ENCODE measurements around the gene RPLP2. TPM values are rescaled to one million over a fixed set of nuclear protein-coding genes. Genes with fewer than 3 reads are reported as not detected.

RPLP2 gene
- total and polyA plus RNA-seq, 7 experiments from 2014 or later: 2,266 to 5,944 (median 4,844) TPM

DNA sequence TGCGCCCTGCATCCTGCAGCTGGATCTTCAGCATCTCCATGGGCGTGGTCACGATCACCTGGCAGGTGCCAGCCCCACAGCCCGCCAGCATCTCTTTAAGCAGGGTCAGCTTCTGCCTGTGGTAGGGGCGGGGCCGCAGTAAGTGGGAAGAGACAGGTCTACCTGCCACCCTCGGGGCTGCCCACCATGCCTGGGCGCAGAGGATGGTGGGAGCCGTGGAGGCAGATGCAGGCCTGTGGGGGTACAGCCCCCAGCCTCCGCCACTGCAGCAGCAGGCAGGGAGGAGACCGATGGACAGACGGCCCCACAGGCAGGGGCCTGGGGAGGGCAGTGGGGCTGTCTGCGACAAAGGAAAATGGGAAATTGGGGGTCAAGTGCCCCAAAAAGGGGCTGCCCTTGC, 16.9 kb upstream of the RPLP2 start:
- Histone ChIP-seq H3K27me3 (ENCODE audit: control insufficient read depth in 2 of 2, insufficient read depth in 2 of 2, low read length in 2 of 2) (no peaks in the 10 kb centered on the region), H3K27ac (ENCODE audit: low read depth, low read length) (no peak overlapping the region), H3K4me1 (ENCODE audit: control insufficient read depth in 2 of 2, insufficient read depth in 2 of 2, low read length in 2 of 2) (peaks cover 10 to 14% of the 10 kb centered on the region in 2 donors), H3K36me3 (ENCODE audit: control insufficient read depth in 2 of 3, insufficient read depth in 3 of 3, low read length in 3 of 3) (peaks cover 0 to 42% (median 0%) of the 10 kb centered on the region in 3 experiments), H3K4me3 (ENCODE audit: low read length) (no peak overlapping the region), H3K9me3 (ENCODE audit: control insufficient read depth in 2 of 3, low read length in 3 of 3) (no peaks in the 10 kb centered on the region)
- Mint-ChIP-seq H3K27me3 (no peaks in the 10 kb centered on the region), H3K4me3 (peak overlapping the region in 1 of 10 donors; percentile 28), H3K27ac (no peak overlapping the region), H3K9me3 (no peaks in the 10 kb centered on the region), H3K4me1 (peaks cover 0 to 20% (median 12%) of the 10 kb centered on the region in 7 donors), H3K36me3 (peaks cover 0 to 8% (median 0%) of the 10 kb centered on the region in 5 donors)
- CTCF ChIA-PET: no interaction called here
- no peak for DNase-seq
- intact Hi-C loops (cut with micrococcal nuclease): loop anchor here (10.0 kb wide), 2 partner anchors 228 to 378 kb away; partner anchors contain the start of genes LMNTD2 (in 1 of the 2), RASSF7 (in 1 of the 2) and SIGIRR (in 1 of the 2)
- POLR2A ChIA-PET: no interaction called here
- ATAC-seq: no peak

- peak overlapping the region in 2 of 9 donors; percentile 38 to 48 for H3K27ac Mint-ChIP-seq
- no peaks in the 10 kb centered on the region for H3K27me3 Mint-ChIP-seq
- H3K36me3 Mint-ChIP-seq: peaks cover 0 to 8% (median 0%) of the 10 kb centered on the region in 5 donors
- Histone ChIP-seq H3K27me3 (ENCODE audit: control insufficient read depth in 2 of 2, insufficient read depth in 2 of 2, low read length in 2 of 2) (no peaks in the 10 kb centered on the region), H3K4me1 (ENCODE audit: control insufficient read depth in 2 of 2, insufficient read depth in 2 of 2, low read length in 2 of 2) (peaks cover 12 to 14% of the 10 kb centered on the region in 2 donors), H3K27ac (ENCODE audit: low read depth, low read length) (no peak overlapping the region), H3K36me3 (ENCODE audit: control insufficient read depth in 2 of 3, insufficient read depth in 3 of 3, low read length in 3 of 3) (peaks cover 0 to 42% (median 0%) of the 10 kb centered on the region in 3 experiments), H3K9me3 (ENCODE audit: control insufficient read depth in 2 of 3, low read length in 3 of 3) (no peaks in the 10 kb centered on the region), H3K4me3 (ENCODE audit: low read length) (no peak overlapping the region)
- DNase-seq (no peak), ATAC-seq (no peak)
- peak overlapping the region in 2 of 10 donors; percentile 63 to 76 for H3K4me3 Mint-ChIP-seq
- intact Hi-C loops (cut with micrococcal nuclease): loop anchor here (10.0 kb wide), 2 partner anchors 229 to 379 kb away; partner anchors contain the start of genes LMNTD2 (in 1 of the 2), RASSF7 (in 1 of the 2) and SIGIRR (in 1 of the 2)
- ChIA-PET CTCF (no interaction called here), POLR2A (no interaction called here)
- H3K4me1 Mint-ChIP-seq: peaks cover 0 to 15% (median 12%) of the 10 kb centered on the region in 7 donors
- no peaks in the 10 kb centered on the region for H3K9me3 Mint-ChIP-seq
Measured at GRCh38 chr11:793556-793955, 16.2 kb upstream of the RPLP2 start.

GRCh38 chr11:794013-794765, 15.6 kb upstream of the RPLP2 start:
- intact Hi-C loops (cut with micrococcal nuclease): loop anchor here (10.0 kb wide), 2 partner anchors 229 to 379 kb away; partner anchors contain the start of genes LMNTD2 (in 1 of the 2), RASSF7 (in 1 of the 2) and SIGIRR (in 1 of the 2)
- H3K4me3 Mint-ChIP-seq: peak overlapping the region in 4 of 10 donors; percentile 39 to 95 (median 69)
- Histone ChIP-seq H3K27me3 (ENCODE audit: control insufficient read depth in 2 of 2, insufficient read depth in 2 of 2, low read length in 2 of 2) (no peaks in the 10 kb centered on the region), H3K4me3 (ENCODE audit: low read length) (no peak overlapping the region), H3K4me1 (ENCODE audit: control insufficient read depth in 2 of 2, insufficient read depth in 2 of 2, low read length in 2 of 2) (peaks cover 14 to 16% of the 10 kb centered on the region in 2 donors), H3K27ac (ENCODE audit: low read depth, low read length) (no peak overlapping the region), H3K9me3 (ENCODE audit: control insufficient read depth in 2 of 3, low read length in 3 of 3) (no peaks in the 10 kb centered on the region), H3K36me3 (ENCODE audit: control insufficient read depth in 2 of 3, insufficient read depth in 3 of 3, low read length in 3 of 3) (peaks cover 0 to 42% (median 0%) of the 10 kb centered on the region in 3 experiments)
- H3K4me1 Mint-ChIP-seq: peaks cover 0 to 15% (median 11%) of the 10 kb centered on the region in 7 donors
- ChIA-PET POLR2A (no interaction called here), CTCF (no interaction called here)
- peak overlapping the region in 2 of 9 donors; percentile 25 to 38 for H3K27ac Mint-ChIP-seq
- no peaks in the 10 kb centered on the region for H3K27me3 Mint-ChIP-seq
- peaks cover 0 to 8% (median 0%) of the 10 kb centered on the region in 5 donors for H3K36me3 Mint-ChIP-seq
- no peaks in the 10 kb centered on the region for H3K9me3 Mint-ChIP-seq
- no peak for DNase-seq
- no peak for ATAC-seq

DNA sequence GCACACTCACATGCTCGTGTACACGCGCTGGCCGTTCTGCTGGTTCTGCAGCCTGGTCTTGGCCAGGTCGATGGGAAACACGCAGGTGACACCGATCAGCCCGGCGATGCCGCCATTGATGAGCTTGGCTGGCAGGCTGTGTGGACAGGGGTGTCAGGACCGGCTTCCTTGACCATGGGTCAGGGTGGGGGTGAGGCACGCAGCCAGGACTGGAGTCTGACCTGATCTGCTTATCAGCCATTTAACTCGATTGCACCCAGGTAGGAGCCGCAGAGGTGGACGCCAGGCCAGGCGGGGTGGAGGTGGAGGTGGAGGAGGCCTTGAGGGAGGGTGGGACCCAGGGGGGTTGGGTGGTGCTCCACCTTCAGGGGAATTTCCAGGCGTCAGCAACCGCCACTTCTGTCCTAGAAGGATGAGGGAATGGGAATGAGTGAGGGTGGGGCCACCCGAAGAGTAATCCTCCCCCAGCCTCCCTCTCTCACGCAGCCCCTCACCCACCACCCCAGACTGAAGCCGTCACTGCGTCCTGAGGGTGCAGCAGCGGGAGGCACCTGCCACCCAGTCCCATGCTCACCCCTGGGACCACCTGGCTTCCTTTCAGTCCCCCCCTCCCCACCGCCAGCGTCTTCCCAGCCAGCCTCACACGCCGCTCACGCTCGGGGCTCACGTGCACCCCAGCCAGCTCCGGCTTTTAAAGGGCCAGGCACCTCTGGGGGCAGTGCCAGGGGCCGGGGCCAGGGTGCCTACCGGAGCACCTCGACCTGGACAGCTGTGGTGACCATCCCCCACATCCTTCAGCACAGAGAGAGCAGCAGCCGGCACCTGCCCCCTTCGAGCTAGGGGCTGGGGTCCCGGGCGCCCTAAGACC, 14.8 kb upstream of the RPLP2 start:
- Histone ChIP-seq H3K4me1 (ENCODE audit: control insufficient read depth in 2 of 2, insufficient read depth in 2 of 2, low read length in 2 of 2) (peaks cover 14 to 16% of the 10 kb centered on the region in 2 donors), H3K9me3 (ENCODE audit: control insufficient read depth in 2 of 3, low read length in 3 of 3) (no peaks in the 10 kb centered on the region), H3K4me3 (ENCODE audit: low read length) (no peak overlapping the region), H3K27ac (ENCODE audit: low read depth, low read length) (no peak overlapping the region), H3K36me3 (ENCODE audit: control insufficient read depth in 2 of 3, insufficient read depth in 3 of 3, low read length in 3 of 3) (peaks cover 0 to 43% (median 0%) of the 10 kb centered on the region in 3 experiments), H3K27me3 (ENCODE audit: control insufficient read depth in 2 of 2, insufficient read depth in 2 of 2, low read length in 2 of 2) (no peaks in the 10 kb centered on the region)
- H3K36me3 Mint-ChIP-seq: peaks cover 0 to 8% (median 0%) of the 10 kb centered on the region in 5 donors
- no peaks in the 10 kb centered on the region for H3K27me3 Mint-ChIP-seq
- intact Hi-C loops (cut with micrococcal nuclease): loop anchor here (5.0 to 10.0 kb wide), 5 partner anchors 68 to 558 kb away; partner anchors contain the start of genes AP2A2 (in 1 of the 2), LMNTD2 (in 1 of the 2), PSMD13 (in 1 of the 2) and RASSF7 (in 1 of the 2)
- no peaks in the 10 kb centered on the region for H3K9me3 Mint-ChIP-seq
- peak overlapping the region in 7 of 10 donors; percentile 33 to 95 (median 60) for H3K4me3 Mint-ChIP-seq
- ChIA-PET CTCF (interaction anchor here (0.6 kb wide), 1 partner anchor 195 kb away, joined by 4 read pairs; no protein-coding TSS in a partner anchor), POLR2A (interaction anchor here (0.7 to 3.0 kb wide), 7 partner anchors 9 to 386 kb away, joined by 3 to 23 read pairs (median 7); partner anchors contain the start of genes GATD1, PIDD1 and PNPLA2)
- H3K27ac Mint-ChIP-seq: peak overlapping the region in 1 of 9 donors; percentile 58
- H3K4me1 Mint-ChIP-seq: peaks cover 0 to 15% (median 11%) of the 10 kb centered on the region in 7 donors
- ATAC-seq: no peak
- DNase-seq: no peak

DNA sequence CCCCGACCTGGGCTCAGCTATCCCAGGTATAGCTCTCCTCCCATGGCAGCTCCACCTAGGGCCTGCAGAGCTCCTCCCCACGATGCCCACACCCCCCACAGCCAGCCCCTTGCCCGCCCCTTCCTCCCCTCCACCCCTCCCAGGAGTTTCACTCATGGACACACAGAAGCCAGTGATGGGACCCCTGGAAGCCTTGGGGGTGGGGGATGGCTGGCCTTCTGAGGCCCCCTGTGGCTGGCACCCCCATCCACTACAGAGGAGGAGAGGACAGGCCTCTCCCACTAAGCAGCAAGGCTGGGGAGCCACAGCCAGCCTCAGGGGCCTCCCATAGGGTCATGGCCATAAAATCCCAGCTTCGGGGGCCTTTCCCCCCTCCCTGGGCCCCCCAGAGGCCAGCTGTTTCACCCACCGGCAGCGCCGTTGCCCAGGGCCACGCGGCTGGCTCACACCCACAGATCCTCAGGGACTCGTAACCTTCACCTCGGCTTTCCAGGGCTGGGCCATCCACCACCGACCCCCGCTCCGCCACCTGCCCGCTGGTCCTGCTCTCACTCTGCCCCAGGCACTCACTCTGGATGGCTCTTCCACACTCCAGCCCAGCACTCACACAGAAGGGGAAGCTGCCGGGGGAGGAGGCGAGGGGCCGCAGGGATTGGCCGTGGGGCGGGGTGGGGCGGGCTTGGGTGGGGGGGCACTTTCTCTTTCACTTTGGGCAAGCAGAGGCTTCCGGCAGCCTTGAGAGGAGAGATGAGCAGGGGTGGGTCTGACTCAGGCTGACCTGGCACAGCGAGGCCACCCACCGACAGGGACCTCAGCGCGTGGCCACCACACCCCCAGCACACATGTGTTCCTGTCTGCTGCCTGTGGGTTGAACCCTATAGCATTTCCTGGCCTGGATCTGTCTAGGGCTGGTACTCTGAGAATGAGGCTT, 13.9 kb upstream of the RPLP2 start:
- H3K27me3 Mint-ChIP-seq: no peaks in the 10 kb centered on the region
- H3K4me3 Mint-ChIP-seq: peak overlapping the region; percentile 84 to 99 (median 90)
- Histone ChIP-seq H3K9me3 (ENCODE audit: control insufficient read depth in 2 of 3, low read length in 3 of 3) (no peaks in the 10 kb centered on the region), H3K4me3 (ENCODE audit: low read length) (peak overlapping the region; percentile 87), H3K27me3 (ENCODE audit: control insufficient read depth in 2 of 2, insufficient read depth in 2 of 2, low read length in 2 of 2) (no peaks in the 10 kb centered on the region), H3K36me3 (ENCODE audit: control insufficient read depth in 2 of 3, insufficient read depth in 3 of 3, low read length in 3 of 3) (peaks cover 0 to 52% (median under 1%) of the 10 kb centered on the region in 3 experiments), H3K27ac (ENCODE audit: low read depth, low read length) (peak overlapping the region; percentile 93), H3K4me1 (ENCODE audit: control insufficient read depth in 2 of 2, insufficient read depth in 2 of 2, low read length in 2 of 2) (peaks cover 14 to 16% of the 10 kb centered on the region in 2 donors)
- intact Hi-C loops (cut with micrococcal nuclease): loop anchor here (1.0 to 10.0 kb wide), 10 partner anchors 9 to 559 kb away; partner anchors contain the start of genes GATD1 (in 2 of the 2), LMNTD2 (in 2 of the 2), RASSF7 (in 2 of the 2) and AP2A2 (in 1 of the 2)
- H3K27ac Mint-ChIP-seq: peak overlapping the region; percentile 75 to 94 (median 92)
- H3K36me3 Mint-ChIP-seq: peaks cover 0 to 8% (median 0%) of the 10 kb centered on the region in 5 donors
- no peaks in the 10 kb centered on the region for H3K9me3 Mint-ChIP-seq
- ChIA-PET CTCF (interaction anchor here (0.6 kb wide), 2 partner anchors 37 to 196 kb away, joined by 3 to 4 read pairs; no protein-coding TSS in a partner anchor), POLR2A (interaction anchor here (0.7 to 3.0 kb wide), 12 partner anchors 9 to 589 kb away, joined by 3 to 23 read pairs (median 6); partner anchors contain the start of genes BET1L, GATD1, PIDD1 and PNPLA2)
- peaks cover 0 to 15% (median 11%) of the 10 kb centered on the region in 7 donors for H3K4me1 Mint-ChIP-seq
- ATAC-seq: peak; percentile 65
- DNase-seq: peak; percentile 51 to 79 (median 71)

Data from naive thymus-derived CD4-positive, alpha-beta T cell (primary cell).